GM19468 (cell line): ENCODE results near the gene DAAM1.

Source experiments
- ATAC-seq: cut with Tn5 transposase; IDR thresholded peaks from one replicate; pipeline ENCODE4 v1.9.1; 2021; ENCODE audit warnings: mild to moderate bottlenecking, moderate library complexity, moderate number of reproducible peaks; ENCODE audit not compliant: unreplicated experiment; ENCODE audit errors: extremely low read depth

Gene DAAM1

DNA sequence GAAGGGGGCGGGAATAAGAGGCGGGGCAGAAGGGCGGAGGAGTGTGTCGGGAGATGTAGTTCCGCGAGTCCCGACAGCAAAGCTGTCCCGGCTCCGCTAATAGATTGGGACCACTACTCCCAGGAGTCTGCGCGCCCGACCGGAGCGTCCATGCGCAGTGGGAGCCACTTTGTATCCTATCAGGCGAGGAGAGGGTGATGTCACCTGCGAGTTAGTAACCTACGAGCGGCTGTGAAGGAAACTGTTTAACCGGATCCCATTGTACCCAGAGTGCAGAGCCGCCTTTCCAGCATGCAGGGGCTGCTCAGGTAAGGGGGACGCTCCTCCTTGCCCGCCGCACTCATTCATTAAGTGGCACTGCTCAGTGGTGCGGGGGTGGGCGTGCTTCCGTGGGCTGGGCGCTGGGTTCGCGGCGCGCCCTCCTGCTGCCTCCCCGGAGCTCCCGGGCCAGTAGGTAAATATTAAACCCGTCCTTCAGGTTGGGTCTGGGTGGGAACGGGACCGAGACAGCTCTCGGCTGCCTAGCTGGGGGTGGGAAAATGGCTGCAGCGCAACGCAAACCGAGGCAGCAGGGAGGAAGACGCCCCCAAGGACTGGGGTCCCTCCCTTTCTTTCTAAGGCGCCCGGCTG, at the start of gene DAAM1:
Gene DAAM1 (plus strand): TSS at position 207 of the 630 bp plus-strand sequence. CDS start 74,811 bp downstream, outside the sequence.
- peak; percentile 92 for ATAC-seq

DNA sequence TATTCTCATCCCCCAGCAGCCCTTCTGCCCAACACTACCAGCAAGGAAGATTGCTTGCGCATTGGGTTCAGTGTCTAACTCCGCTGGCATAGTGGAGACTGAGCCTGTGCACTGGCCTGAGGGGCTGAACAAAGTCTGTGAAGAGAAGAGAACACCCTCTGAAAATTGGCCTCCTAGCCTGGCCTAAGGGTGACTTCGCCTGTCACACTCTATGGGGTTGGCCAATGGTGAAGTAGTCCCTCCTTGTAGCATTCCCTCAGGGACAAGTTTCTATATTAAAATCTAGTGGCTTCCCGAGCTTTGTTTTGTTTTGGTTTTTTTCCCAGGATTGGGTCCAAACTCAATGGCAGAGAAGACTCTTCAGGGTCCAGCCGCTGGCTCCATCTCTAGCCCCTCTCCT, 49.1 kb upstream of the DAAM1 start:
- no peak for ATAC-seq

DNA sequence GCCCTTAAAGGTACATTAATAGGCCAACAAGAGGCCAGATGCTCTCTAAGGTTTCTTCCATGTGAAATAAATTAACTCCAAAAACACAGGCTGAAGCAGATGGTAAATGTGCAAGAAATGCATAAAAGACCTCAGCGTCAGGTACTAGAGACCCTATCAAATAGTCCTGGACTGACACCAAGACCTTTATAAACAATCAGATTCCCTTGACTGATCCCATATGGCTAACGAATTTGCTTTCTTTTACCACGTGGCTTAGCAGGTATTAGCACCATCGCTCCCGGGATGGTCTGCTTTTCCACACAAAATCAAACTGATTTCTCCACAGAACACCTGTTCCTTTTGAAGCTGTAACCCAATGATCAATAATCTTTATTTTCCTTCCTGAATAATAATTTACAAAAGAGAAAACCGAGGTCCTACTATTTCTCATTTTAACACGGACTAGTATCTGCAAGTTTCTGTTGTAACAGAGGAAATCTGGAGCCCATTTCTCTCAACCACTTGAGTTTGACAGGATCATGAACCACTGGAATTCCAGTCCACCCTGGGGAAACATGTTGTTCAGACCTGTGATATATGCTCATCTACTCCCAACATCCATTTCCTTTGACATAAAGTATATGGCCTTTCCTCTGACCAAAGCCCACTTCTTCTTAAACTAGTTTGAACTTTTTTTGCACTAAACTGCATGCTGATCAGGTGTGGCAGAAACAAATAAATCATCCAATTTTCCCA, 48.2 kb upstream of the DAAM1 start:
- ATAC-seq = no peak

DNA sequence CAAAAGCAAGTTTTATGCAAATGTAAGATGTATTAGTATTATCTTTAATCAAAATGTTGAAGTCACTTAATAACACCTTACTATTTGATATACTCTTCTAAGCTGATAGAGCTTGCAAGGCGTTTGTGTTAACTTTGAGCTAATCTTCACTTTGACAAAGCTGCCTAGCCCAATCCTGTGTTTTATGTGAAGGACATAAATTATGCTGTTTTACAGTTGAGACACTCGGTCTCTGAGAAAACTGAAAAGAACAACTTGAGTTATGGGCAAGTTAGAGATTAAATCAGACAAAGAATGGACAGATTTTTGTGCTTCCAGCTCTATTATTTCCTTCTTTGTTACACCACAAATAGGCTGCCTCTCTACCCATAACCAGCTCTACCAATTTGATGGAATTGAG, 42.0 kb upstream of the DAAM1 start:
- no peak for ATAC-seq

DNA sequence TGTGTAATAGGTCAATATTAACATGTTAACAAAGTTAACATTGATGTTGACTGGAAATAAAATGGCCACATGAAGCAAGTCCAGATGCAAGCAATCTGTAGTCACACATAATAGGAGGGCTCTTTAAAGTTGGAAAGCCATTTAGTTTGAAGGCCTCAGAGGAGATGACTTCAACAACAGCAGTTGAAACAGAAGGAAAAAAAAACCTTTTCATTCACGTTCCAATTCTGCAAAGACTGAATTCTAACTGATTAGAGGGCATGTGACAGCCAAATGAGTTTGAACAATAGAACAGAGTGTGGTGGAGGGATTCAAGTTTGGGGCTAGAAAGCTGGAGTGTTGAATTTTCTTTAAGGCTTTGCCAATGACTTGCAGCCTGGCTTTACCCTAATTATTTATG, 41.5 kb upstream of the DAAM1 start:
- ATAC-seq = no peak

DNA sequence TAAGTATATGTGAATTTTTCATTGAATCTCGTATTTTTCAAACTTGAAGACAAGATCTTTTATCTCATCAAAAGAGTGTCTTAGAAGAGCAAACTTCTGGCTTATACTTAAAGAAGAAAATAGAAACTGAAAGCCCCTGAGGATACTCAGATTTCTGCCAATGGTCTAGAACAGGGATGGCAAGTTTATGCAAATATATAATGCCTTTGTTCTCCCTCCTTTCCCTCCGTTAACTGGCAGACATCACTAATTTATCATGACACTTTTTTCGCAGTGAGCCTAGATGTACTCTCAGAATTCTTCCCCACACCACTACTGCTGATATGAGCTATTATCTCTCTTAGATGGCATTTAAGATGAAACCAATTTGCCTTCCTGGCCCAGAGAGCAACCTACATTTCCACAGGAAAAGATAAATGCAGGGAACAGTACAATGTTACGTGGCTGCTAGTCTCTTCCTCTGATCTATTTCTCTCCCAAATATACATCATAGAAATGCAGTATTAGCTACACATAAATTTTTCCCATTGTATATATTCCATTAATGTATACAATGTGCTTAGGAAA, 40.0 kb upstream of the DAAM1 start:
- ATAC-seq = no peak

DNA sequence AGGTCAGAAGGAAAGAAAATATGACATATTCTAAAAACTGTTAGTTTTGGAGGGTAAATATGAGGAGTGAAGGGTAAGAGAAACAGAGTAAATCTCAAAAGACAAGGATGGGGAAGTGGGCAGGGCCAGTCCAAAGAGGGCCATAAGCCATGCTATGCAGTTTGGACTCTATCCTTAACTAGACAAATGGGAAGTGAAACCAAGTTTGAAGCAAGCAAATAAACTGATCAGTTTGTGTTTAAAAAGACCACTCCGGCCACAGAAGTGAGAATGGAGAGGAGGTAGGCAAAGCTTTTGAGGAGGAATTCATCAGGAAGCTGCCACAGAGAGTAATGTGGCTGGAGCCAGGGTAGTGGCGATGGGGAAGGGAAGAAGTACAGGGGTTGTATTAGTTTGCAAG, 37.5 kb upstream of the DAAM1 start:
- no peak for ATAC-seq

DNA sequence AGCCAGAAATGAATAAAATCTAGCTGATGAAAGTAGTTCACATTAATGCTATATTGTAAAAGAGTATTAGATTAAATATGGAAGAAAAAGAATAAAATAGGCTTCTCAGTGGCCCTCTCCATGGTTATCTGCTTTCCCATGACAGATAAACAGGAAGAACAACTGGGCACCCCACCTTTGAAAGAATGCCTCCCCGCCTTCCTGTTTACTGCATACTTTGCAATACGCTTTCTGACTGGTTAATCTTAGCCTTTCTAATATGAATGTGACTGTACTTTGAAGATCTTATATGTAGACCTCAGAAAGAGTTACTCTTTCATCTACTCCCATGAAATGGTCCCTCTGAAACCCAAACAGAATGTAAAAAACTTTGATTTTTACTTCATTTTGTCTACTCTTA, 34.1 kb upstream of the DAAM1 start:
- ATAC-seq = no peak

DNA sequence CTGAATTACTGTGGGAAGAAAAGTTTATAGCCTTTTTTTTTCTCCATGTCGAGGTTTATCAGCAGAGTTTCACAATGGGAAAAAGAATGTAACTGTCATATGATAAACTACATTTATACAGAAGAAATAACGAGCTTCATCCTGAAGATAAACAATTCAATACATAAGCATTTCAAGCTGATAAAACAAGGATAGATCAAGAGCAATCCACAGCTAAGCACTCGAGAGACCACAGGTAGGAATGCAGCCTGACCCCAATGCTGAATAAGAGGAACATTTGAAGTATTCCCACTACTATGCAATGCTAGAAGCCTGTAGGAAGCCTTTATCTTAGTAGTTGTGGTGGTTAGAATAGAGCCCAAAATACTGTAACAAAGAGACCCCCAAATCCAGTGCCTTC, 32.6 kb upstream of the DAAM1 start:
- no peak for ATAC-seq

DNA sequence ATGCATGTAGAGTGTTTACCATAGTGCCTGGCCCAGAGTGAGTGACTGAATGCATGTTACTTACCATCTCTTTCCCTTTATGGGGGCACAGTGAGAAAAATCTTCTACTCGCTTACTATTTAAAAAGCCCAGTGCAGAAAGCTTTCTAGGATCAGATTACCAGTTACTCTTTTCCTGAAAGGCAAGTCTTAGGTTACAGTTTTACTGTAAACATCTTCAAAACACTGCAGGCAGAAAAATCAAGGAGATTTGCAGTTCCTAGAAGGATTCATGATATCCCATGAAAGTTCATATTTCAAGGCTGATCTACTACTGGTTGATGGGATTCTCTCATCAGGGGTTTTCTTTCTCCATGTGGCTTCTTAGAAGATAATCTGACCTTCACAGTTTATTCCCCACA, 29.3 kb upstream of the DAAM1 start:
- no peak for ATAC-seq

DNA sequence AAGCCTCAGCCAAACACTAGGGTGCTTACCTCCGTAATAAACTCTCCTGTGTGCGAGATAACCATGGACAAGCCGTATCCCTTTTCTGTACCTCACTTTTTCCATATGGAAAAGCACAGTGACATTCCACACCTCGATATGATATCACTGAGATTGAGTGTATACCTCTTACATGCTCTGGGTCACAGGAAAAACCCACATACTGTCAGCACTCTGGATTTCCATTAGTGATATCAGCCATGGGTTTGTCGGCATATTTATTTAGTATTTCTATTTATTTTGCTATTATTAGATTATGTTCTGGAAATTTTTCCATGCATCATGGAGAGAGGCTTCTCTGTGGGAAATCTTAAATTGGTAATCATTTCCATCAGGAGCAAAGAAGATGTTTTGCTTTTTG, 28.0 kb upstream of the DAAM1 start:
- ATAC-seq = no peak

DNA sequence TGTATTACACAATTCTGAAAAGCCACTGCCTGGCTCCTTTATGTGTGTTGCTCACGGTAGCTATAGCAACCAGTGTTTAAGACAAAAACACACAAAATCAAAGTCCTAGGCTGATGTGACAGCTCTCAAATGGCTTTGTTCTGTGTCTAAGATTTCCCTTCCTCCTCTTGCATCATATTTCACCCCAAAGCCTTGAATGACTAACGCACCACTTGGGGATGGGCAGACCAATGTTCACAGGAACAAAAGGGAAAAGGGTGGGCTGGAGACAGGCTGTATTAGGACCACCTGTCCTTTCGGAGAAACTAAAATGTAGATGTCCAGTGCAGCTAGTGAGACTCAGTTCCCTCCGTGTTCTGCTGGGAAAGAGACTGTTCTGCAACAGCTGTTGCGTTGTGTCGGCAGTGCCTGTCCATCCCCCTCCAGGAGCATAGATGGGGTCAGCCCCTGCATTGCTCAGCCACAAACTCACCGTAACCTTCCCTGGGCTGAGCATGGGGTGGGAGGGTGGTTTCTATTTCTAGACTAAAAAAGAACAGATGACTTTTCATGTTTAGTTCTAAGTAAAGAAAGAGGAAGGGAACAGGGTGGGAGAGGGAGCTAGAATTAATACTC, 26.8 kb upstream of the DAAM1 start:
- ATAC-seq = no peak

DNA sequence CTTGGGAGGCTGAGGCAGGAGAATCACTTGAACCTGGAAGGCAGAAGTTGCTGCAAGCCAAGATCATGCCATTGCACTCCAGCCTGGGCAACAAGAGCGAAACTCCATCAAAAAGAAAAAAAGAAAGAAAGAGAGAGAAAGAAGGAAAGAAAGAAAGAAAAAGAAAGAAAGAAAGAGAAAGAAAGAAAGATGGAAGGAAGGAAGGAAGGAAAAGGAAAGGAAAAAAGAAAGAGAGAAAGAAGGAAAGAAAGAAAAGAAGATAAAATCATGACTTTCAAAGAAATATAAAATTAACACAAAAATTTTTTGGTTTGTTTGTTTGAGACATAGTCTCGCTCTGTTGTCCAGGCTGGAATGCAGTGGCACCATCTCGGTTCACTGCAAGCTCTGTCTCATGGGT, 22.2 kb upstream of the DAAM1 start:
- no peak for ATAC-seq

DNA sequence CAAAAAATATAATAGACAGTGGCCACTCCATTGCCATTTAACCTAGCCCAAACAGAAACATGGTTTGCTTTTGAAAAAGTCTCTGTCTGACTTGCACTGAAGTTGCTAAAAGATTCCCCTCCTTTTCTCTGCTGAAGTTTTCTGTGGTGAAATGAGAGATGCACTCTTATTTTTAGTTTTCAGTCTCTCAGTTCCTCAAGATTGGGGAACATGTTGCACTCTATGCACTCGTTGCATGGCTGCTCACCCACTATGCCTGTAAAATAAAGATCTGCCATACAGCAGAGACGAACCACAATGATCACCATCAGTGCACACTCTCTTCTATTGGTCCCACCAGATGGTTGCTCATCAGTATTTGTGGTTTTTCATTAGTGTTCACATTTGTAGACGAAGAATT, 13.1 kb upstream of the DAAM1 start:
- peak; percentile 92 for ATAC-seq

DNA sequence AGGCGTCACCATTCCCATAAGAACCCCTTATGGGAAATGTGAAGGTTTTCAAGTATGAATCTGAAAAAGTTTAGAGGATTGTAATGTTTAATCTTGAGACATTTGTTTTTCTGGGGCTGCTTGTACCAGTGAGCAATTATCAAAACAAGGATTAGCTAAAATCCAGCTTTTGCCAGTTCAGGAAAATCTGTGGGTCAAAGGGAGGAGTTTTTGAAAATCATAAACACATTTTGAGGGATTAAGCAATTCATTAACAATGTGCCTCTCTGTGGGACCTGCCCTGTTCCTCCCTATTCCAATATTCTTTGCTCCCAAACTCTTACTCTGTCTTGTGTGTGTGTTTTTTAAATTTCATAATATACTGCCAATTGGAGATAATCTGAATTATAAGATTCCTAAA, 11.7 kb upstream of the DAAM1 start:
- ATAC-seq = no peak

DNA sequence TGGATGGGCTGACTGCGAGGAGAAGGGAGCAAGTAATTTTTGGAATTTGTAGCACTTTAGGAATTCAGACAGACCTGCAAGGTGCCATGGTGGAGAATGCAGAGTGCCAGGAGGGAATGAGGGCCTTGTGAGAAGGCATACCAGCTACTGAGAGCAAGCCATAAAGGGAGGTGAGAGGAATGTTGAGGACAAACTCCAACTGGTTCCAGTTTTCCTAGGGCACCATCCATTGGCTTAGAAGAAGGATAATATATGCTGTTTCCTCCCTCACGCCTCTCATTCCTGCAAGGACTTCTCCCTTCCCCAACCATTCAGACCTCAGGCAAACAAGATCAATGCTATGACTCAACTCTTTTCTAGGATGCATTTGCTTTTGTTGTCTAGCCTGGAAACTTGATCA, 11.2 kb upstream of the DAAM1 start:
- ATAC-seq = no peak

DNA sequence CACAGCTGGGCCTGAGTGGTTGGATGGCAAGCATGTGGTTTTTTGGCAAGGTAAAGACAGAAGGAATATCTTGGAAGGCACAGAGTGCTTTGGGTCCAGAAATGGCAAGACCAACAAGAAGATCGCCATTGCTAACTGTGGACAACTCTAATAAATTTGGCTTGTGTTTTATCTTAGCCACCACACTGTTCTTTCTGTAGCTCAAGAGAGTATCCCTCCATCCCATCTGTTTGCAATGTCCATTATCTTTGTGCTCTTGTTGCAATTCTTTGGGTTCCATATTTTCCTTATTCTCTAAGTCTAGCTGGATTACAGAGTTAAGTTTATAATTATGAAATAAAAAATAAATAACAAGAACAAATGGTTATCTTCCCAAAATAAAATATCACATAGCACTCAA, 6.7 kb upstream of the DAAM1 start:
- no peak for ATAC-seq

DNA sequence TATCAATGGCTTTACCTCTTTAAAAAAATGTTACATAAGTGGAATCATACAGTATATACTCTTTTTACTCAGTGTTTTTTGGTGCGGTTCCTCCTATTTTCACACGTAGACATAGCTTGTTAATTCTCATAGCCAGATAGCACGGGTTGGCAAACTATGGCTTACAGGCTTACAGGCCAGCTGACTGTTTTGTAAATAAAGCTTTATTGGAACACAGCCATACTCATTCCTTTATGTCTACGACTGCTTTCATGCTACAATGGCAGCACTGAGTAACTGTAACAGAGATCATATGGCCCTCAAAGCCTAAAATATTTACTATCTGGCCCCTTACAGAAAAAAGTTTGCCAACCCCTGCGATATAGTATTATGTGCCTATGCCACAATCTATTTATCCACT, 5.8 kb upstream of the DAAM1 start:
- ATAC-seq = no peak

DNA sequence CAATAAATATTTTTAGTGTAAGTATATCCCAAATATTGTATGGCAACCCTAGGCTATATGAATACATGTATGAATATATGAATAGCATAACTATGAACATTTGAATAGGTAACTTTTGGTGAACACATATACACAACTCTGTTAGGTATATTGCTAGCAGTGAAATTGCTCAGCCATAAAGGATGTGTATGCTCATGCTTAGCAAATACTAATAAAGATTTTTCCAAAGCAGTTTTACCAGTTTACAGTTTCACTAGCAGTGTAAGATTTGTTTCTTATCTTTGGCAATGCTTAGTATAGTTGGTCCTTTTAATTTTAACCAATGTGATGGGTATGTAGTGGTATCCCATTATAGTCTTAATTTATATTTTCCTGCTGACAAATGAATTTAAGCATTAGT, 5.3 kb upstream of the DAAM1 start:
- ATAC-seq = no peak

DNA sequence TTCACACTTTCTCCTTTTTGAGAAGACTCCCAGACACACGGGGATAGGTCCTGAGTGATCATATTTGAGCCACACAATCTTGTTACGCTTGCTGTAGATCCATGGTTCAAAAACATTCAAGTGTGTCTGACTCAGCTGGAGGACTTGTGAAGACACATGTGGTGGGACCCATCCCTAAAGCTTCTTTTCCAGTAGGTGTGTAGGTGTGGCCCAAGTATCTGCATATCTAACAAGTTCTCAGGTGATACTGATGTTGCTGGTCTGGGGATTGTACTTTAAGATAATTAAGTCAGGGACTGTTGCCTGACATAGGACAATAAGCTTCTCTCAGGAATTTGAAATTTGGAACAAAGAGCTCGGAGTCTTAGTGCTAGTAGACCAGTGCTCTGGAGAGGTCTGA, 4.1 kb upstream of the DAAM1 start:
- no peak for ATAC-seq

DNA sequence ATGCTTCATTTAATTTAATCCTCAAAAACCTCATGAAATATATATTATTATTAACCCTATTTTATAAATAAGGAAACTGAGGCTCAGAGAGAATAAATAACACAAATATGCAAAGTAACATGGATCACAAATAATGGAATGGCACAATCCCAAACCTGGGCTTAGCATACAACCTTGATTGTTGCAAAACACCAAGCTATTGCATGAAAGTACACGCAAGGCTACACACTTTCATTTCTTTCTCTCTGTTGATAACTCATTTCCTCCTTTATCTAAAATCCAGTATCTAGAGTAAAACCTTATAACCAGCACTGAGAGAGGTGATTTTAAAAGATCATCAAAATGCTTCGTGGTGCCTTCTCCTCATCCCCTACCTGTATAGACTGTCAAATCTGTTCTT, 2.8 kb upstream of the DAAM1 start:
- ATAC-seq = no peak
